Measurements from ENCODE around the gene PRKG1. TPM values are rescaled to one million over a fixed set of nuclear protein-coding genes. Genes with fewer than 3 reads are reported as not detected.

The PRKG1 gene
- polyA plus RNA-seq, 3 donors = not detected

DNA sequence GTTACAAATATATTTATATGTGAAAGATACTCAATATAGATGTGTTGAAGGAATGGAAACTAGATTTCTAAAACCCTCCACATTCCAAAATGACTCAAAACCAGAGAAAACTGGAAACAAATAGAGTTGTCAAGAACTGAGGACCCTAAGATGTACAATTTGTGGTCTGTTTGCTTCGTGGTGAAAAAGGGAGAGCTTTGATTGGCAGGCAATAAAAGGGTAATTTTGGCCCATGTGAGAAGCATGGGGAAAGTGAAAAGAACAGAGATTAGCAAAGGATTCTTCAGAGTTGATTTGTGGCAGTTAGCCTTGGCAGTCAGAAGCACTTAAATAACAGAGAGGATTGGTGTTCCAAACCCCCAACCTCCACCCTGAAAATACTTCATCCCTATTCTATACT, 1202.7 kb downstream of the PRKG1 start:
- Histone ChIP-seq H3K27me3 (ENCODE audit: control insufficient read depth in 2 of 2, insufficient read depth in 2 of 2, low read length in 2 of 2) (no peaks in the 10 kb centered on the region), H3K4me1 (ENCODE audit: control insufficient read depth in 1 of 2, insufficient read depth in 2 of 2, low read length in 2 of 2) (no peaks in the 10 kb centered on the region), H3K9me3 (replicated peaks in 1 of 2; ENCODE audit: control insufficient read depth in 1 of 2, insufficient read depth in 1 of 2, low read length in 2 of 2) (no peaks in the 10 kb centered on the region), H2AFZ (ENCODE audit: insufficient read depth, low read depth, low read length, poor library complexity, severe bottlenecking) (no peak overlapping the region), H3K4me2 (replicated peaks; ENCODE audit: extremely low read depth, low read length, poor library complexity, severe bottlenecking) (no peak overlapping the region), H3K36me3 (replicated peaks in 1 of 2; ENCODE audit: control insufficient read depth in 1 of 2, insufficient read depth in 2 of 2, low read length in 2 of 2) (no peaks in the 10 kb centered on the region), H3K79me2 (ENCODE audit: insufficient read depth, low read length) (no peaks in the 10 kb centered on the region), H3K27ac (ENCODE audit: low read depth in 1 of 2, low read length in 2 of 2) (no peak overlapping the region), H4K20me1 (ENCODE audit: insufficient read depth, low read length) (no peaks in the 10 kb centered on the region), H3K9ac (ENCODE audit: insufficient read depth, low read length, poor library complexity, severe bottlenecking) (no peak overlapping the region), H3K4me3 (replicated peaks in 1 of 3; ENCODE audit: low read depth in 2 of 3, low read length in 3 of 3) (no peak overlapping the region)
- TF ChIP-seq, protein P1, sequence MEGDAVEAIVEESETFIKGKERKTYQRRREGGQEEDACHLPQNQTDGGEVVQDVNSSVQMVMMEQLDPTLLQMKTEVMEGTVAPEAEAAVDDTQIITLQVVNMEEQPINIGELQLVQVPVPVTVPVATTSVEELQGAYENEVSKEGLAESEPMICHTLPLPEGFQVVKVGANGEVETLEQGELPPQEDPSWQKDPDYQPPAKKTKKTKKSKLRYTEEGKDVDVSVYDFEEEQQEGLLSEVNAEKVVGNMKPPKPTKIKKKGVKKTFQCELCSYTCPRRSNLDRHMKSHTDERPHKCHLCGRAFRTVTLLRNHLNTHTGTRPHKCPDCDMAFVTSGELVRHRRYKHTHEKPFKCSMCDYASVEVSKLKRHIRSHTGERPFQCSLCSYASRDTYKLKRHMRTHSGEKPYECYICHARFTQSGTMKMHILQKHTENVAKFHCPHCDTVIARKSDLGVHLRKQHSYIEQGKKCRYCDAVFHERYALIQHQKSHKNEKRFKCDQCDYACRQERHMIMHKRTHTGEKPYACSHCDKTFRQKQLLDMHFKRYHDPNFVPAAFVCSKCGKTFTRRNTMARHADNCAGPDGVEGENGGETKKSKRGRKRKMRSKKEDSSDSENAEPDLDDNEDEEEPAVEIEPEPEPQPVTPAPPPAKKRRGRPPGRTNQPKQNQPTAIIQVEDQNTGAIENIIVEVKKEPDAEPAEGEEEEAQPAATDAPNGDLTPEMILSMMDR (IDR thresholded peaks at IDR 0.05) = no peak
- Mint-ChIP-seq H3K36me3 (no peaks in the 10 kb centered on the region), H3K4me3 (no peak overlapping the region), H3K27ac (no peak overlapping the region), H3K4me1 (no peaks in the 10 kb centered on the region), H3K27me3 (ENCODE audit: low read depth in 3 of 3) (no peaks in the 10 kb centered on the region), H3K9me3 (peaks cover 0 to 10% (median 3%) of the 10 kb centered on the region in 7 donors)
- DNase-seq = no peak
- WGBS (ENCODE audit: insufficient coverage) = 78% methylated on average over 1 of the region's 1 CpG
- intact Hi-C loops (cut with micrococcal nuclease) = no loop called here

DNA sequence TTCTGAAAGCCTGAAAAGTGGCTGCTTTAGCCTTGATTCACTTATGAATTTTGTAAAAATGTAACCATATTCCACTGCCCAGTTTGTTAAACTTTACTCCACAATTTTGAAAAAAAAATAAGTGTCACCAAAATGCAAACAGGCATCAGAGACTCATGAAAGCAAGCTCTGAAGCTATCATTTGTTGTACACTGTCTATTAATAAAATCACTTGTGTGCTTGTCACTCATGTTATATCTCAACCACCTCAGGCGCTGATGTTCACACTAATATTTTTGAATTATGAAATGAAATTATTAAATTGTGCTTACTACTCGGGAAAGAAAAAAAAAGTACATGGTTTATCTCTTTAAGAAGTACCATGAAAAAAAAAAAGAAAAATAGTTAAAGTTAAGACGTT, 1205.3 kb downstream of the PRKG1 start:
- Histone ChIP-seq H3K27me3 (ENCODE audit: control insufficient read depth in 2 of 2, insufficient read depth in 2 of 2, low read length in 2 of 2) (no peaks in the 10 kb centered on the region), H3K4me2 (replicated peaks; ENCODE audit: extremely low read depth, low read length, poor library complexity, severe bottlenecking) (no peak overlapping the region), H2AFZ (ENCODE audit: insufficient read depth, low read depth, low read length, poor library complexity, severe bottlenecking) (no peak overlapping the region), H3K9me3 (replicated peaks in 1 of 2; ENCODE audit: control insufficient read depth in 1 of 2, insufficient read depth in 1 of 2, low read length in 2 of 2) (no peaks in the 10 kb centered on the region), H3K79me2 (ENCODE audit: insufficient read depth, low read length) (no peaks in the 10 kb centered on the region), H3K27ac (ENCODE audit: low read depth in 1 of 2, low read length in 2 of 2) (no peak overlapping the region), H3K4me3 (replicated peaks in 1 of 3; ENCODE audit: low read depth in 2 of 3, low read length in 3 of 3) (no peak overlapping the region), H4K20me1 (ENCODE audit: insufficient read depth, low read length) (no peaks in the 10 kb centered on the region), H3K4me1 (ENCODE audit: control insufficient read depth in 1 of 2, insufficient read depth in 2 of 2, low read length in 2 of 2) (no peaks in the 10 kb centered on the region), H3K9ac (ENCODE audit: insufficient read depth, low read length, poor library complexity, severe bottlenecking) (no peak overlapping the region), H3K36me3 (replicated peaks in 1 of 2; ENCODE audit: control insufficient read depth in 1 of 2, insufficient read depth in 2 of 2, low read length in 2 of 2) (no peaks in the 10 kb centered on the region)
- intact Hi-C loops (cut with micrococcal nuclease) = no loop called here
- H3K27me3 Mint-ChIP-seq (ENCODE audit: low read depth in 3 of 3) = no peaks in the 10 kb centered on the region
- H3K27ac Mint-ChIP-seq = no peak overlapping the region
- H3K4me1 Mint-ChIP-seq = no peaks in the 10 kb centered on the region
- peaks cover 0 to 10% (median 3%) of the 10 kb centered on the region in 7 donors for H3K9me3 Mint-ChIP-seq
- no peak overlapping the region for H3K4me3 Mint-ChIP-seq
- TF ChIP-seq, protein P1 (IDR thresholded peaks at IDR 0.05) = no peak
- WGBS (ENCODE audit: insufficient coverage) = no CpG with 5 or more reads among the region's 3 CpGs
- no peaks in the 10 kb centered on the region for H3K36me3 Mint-ChIP-seq
- no peak for DNase-seq
